HG03108 (cell line): ENCODE results near the gene TUBB8B.
"Not testable (repeated sequence)": the region's sequence is repeated elsewhere in the genome, so short reads cannot be mapped to it uniquely, and the experiment has no call there.

Experiments used
- ATAC-seq: cut with Tn5 transposase; IDR thresholded peaks from one replicate; pipeline ENCODE4 v1.9.1; 2021; ENCODE audit warnings: moderate library complexity; ENCODE audit not compliant: unreplicated experiment

Gene TUBB8B

DNA sequence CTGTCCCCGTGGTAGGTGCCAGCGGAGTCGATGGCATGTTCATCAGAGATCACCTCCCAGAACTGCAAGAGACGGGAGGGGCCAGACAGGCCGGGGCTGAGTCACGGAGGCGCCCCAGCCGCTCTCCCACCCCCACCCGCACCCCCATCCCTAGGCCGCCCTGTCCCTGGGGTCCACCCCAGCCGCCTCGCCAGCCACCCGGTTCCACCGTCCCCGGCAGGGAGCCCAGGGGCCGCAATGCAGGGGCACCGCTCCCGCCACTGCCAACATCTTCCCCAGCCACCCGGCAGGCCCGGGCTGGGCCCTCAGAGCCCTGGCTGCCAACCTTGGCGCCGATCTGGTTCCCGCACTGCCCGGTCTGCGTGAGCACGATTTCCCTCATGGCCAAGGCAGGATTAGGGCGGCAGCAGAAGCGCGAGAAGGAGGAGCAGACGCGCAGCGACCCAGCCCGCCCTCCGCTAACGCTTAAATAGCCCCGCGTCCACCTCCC is at the start of gene TUBB8B:
Gene TUBB8B (minus strand): TSS at position 440 of the 490 bp plus-strand sequence. CDS start 58 bp downstream, at position 382.
- ATAC-seq, result not testable (repeated sequence)

DNA sequence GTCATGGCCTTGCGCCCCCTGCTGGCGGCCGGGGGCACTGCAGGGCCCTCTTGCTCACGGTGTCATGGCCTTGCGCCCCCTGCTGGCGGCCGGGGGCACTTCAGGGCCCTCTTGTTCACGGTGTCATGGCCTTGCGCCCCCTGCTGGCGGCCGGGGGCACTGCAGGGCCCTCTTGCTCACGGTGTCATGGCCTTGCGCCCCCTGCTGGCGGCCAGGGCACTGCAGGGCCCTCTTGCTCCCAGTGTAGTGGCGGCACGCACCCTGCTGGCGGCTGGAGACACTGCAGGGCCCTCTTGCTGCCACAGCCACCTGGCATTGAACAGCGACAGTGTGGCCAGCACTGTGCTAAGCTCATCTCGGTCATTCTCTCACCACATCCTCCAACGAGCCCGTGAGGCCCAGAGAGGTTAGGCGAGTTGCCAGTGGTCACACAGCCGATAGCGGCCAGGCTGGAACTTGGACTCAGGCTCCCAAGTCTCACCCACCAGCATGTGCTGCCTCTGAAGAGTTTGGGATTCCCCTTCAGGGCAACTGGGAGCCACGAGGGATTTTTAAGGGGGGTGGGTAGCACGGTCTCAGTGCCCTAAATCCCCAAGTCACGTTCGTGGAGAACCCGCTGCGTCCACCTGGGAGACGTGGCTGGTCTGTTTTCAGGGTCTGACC is 48.0 kb upstream of the TUBB8B start:
- ATAC-seq, result not testable (repeated sequence)

DNA sequence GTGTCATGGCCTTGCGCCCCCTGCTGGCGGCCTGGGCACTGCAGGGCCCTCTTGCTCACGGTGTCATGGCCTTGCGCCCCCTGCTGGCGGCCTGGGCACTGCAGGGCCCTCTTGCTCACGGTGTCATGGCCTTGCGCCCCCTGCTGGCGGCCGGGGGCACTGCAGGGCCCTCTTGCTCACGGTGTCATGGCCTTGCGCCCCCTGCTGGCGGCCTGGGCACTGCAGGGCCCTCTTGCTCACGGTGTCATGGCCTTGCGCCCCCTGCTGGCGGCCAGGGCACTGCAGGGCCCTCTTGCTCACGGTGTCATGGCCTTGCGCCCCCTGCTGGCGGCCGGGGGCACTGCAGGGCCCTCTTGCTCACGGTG is 47.3 kb upstream of the TUBB8B start:
- not testable (repeated sequence) for ATAC-seq

DNA sequence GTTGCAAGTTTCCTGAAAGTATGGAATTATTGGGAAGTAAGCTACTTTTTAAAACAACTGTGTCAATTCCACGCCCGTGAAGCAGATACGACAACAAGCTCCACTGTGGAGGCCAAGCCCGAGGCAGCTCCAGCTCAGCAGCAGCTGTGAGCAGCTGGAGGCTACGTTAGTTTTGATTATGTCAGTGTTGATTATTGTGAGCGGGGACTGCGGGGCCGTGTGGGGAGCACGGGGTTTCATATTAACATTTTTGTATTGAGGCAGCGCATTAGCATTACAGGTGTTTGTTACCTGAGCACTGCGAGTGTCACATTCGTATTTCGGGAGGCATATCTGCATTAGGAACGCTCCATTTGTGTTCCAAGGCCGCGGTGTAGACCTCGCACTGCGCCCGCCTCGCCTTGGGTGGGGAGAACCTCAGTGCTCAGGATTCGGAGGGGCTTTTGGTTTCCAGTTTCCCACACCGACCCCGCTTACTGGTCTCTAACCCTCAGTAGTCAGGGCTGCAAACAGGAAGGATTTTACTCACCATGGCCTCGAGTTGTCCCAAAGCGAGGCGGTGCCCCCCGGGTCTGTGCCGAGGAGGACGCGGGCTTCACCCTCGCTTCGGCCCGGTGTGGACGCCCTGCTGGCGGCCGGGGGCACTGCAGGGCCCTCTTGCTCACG is 46.8 kb upstream of the TUBB8B start:
- not testable (repeated sequence) for ATAC-seq

DNA sequence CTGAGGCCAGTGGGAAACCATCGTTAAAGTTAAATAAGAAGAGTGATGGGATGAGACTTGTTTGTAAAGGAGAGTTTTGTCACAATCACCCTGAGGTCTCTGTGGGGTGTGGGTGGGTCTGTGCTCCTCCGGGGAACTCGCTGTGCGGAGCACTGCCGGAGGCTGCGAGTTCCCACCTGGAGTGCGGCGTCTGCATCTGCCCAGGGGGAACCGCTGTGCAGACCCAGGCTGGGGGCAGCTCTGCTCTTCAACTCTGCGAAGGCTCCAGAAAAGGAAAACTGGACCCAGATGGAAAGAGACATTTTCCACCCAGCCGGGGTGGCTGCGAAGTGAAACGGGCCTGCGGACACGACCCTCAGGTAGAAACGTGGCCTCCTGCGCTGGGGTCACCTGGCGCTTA is 46.2 kb upstream of the TUBB8B start:
- ATAC-seq, result not testable (repeated sequence)

DNA sequence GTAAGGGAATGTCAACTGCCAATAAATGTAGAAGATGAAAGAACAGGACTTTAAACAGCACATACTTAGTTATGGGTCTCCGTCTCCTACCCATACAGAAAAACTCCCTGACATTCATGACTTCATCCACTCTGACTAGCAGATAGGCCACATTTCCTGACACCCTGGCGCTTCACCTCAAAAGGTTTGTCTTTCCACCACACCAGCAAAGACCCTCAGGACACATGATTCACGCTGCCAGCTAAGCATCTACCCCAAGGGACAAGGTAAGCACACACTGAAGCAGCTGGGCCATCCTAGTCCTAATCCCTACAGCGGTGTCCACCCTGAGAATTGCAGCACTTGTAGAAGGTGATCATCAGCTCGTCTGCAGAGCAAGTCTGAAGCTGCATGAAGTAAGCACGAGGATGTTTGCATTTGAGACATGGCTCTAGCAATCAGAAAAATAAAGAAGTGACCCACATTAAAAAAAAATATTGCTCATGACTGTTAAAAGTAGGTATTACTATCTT is 44.5 kb upstream of the TUBB8B start:
- ATAC-seq, result not testable (repeated sequence)

DNA sequence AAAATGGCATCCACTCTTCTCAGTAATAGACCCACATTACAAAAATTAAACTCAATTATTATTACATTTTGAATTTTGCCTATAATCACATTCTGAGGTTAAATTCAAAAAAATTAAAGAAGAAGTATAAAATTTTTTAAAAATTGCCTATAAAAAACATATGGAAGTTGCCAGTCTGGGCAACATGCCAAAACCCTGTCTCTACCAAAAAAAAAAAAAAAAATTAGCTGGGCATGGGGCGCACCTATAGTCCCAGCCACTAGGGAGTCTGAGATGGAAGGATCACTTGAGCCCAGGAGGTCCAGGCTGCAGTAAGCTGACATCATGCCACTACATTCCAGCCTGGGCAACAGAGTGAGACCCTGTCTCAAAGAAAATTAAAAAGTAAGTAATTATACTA is 42.1 kb upstream of the TUBB8B start:
- not testable (repeated sequence) for ATAC-seq

DNA sequence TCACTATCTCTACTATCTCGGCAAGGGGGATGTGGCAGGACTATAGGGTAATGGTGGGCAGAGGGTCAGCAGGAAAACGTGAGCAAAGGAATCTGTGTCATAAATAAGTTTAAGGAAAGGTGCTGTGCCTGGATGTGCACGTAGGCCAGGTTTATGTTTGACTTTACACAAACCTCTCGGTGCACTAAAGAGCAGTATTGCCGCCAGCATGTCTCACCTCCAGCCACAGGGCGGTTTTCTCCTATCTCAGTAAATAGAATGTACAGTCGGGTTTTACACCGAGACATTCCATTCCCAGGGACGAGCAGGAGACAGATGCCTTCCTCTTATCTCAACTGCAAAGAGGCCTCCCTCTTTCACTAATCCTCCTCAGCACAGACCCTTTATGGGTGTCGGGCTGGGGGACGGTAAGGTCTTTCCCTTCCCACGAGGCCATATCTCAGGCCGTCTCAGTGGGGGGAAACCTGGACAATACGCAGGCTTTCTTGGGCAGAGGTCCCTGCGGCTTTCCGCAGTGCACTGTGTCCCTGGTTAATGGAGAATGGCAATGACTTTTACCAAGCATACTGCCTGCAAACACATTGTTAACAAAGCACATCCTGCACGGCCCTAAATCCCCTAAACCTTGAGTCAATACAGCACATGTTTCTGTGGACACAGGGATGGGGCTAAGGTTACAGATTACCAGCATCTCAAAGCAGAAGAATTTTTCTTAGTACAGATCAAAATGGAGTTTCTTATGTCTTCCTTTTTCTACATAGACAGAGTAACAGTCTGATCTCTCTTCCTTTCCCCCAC is 41.2 kb upstream of the TUBB8B start:
- ATAC-seq, result not testable (repeated sequence)

DNA sequence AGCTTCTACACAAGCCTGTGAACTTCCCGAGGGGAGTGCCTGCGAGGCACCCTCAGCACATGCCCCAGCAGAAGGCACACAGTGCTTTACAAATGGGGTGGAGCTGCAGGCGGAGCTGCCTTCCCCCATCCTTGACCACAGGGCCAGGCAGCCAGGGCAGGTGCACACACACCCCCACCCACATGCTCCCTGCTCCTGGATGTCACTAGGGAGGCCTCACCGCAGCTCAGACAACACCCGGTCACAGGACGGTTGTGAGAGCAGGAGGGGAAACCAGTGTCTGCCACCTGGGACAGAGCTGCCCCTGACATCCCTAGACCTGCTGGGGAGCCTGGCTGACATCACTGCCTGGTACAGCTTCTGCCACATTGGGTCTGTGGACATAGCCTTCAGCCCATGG is 39.7 kb upstream of the TUBB8B start:
- ATAC-seq, result not testable (repeated sequence)

DNA sequence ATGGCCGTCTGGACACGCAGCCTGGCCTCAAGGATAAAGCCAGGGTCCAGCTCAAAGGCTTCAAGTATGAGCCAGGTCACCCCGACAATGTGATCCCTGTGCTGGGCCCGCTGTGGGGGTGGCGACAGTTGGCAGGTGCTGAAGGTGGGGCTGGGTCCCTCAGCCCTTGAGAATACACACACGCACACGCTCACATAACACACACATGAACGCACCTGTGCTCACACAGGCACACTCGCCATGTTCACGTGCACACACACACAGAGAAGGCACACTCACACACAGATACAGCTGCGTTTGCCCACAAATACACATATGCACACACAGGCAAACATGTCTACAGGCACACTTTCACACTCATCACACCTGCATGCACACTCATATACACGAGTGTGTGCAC is 35.4 kb upstream of the TUBB8B start:
- not testable (repeated sequence) for ATAC-seq

DNA sequence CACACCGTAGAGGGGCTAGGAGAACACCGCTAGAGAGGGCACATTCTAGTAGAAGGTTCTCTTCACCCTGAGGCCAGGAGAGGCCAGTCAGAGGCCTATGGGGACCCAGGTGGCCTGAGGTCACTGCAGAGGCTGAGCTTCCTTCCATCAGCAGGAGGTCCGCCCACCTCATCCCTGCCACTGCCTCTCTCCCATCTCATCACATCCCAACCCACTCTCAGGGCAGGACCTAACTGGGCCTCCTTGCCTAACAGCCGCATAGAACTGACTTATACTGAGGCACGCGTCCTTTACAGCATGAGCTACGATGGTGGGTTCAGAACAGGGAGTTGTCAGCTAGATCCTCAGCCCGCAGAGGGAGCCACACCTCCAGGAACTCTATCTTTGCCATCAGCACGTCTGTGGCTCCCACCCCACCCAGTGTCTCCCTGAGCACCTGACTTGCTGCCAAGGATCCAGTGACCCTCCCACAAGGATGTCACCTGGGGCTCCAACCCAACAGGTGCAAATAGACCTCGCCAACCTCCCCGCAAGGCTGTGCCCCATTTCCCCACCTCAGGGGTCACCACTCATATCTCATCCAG is 33.3 kb upstream of the TUBB8B start:
- ATAC-seq, result not testable (repeated sequence)

DNA sequence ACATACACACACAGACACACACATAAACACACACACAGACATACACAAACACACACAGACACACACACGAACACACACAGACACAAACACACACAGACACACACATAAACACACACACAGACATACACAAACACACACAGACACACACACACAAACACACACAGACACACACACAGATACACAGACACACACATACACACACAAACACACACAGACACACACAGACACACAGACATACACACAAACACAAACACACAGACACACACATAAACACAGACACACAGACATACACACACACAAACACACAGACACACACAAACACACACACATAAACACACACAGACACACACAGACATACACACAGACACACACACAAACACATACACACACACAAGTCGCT is 31.5 kb upstream of the TUBB8B start:
- ATAC-seq, result not testable (repeated sequence)

DNA sequence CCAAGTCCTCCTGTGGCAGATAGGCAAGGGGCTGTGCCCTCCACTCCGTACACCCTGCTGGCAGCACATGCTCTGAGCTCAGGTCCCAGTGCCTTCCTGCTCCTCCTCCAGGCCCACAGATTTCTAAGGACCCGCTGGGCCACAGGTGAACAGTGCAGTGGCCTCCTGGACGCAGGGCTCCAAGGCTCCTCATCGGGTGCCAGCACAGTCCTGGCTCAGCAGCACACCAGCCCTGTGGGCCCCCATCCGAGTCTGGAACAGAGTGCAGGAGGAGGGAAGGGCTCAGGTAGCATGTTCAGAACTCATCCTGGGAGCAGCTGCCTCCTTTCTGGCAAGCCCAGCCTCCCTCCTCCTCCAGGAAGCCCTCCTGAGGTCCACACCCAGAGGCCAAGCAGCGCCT is 30.8 kb upstream of the TUBB8B start:
- ATAC-seq, result not testable (repeated sequence)

DNA sequence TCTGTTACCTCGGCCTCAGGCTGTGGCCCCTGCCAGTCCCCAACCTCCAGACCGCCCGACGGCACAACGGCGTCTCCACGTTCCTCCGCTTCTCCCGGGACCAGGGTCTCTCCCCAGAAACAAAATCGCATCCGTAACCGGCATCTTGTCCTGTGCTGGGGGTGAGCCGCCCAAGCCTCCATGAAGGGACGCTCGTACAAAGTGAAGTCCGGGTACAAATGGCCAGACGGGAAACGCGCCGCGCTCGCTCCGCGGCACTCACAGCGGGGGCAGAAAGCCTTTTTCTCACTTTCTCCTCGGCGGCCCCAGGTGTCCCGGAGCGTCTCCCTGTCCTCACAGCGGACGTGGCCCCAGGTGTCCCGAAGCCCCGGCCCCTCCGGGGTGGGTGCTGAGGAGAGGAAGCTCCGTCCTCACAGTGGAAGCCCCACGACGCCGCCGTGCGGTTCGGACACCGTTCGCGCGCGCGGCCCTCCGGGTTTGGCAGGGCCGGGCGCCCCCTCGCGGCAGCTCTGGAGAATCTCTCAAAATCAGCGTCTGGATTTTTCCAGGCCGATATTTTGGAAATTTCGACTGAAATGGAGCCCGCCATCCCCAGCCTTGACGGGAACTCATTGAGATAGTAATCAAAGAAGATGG is 26.2 kb upstream of the TUBB8B start:
- ATAC-seq, result not testable (repeated sequence)

DNA sequence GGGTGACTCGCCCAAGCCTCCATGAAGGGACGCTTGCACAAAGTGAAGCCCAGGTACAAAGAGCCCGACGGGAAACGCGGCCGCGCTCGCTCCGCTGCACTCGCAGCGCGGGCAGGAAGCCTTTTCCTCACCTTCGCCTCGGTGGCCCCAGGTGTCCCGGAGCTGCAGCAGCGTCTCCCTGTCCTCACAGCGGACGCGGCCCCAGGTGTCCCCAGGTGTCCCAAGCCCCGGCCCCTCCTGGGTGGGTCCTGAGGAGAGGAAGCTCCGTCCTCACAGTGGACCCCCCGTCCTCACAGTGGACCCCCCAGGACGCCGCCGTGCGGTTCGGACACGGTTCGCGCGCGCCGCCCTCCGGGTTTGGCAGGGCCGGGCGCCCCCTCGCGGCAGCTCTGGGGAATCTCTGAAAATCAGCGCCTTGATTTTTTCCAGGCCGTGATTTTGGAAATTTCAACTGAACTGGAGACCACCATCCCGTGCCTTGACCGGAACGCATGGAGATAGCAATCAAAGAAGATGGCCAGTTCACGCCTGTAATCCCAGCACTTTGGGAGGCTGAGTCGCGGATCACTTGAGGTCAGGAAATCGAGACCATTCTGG is 23.9 kb upstream of the TUBB8B start:
- ATAC-seq, result not testable (repeated sequence)

DNA sequence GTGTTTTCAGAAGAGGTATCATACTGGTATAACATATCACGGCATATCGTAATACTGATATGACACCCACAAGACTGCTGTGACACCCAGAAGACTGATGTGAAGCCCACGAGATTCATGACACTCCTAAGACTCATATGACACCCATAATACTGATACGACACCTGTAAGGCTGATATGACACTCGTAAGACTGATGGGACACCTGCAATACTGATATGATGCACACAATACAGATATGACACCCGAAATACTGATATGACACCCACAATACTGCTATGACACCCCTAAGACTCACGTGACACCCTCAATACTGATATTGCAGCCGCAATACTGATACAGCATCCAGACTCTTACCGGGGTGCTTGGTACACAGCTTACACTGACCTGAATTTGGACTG is 18.3 kb upstream of the TUBB8B start:
- not testable (repeated sequence) for ATAC-seq

DNA sequence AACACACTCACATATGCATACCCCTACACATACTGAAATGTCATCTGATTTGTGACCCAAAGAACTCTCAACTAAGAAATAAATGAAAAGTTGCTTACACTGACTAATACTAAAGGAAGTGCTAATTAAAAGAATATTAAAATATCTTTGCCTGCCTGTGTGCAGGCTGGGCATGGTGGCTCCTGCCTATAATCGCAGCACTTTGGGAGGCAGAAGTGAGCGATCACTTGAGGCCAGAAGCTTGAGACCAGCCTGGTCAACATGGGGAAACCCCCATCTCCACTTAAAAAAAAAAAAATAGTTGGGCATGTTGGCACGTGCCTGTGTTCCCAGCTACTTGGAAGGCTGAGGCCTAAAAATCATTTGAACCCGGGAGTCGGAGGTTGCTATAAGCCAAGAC is 14.9 kb upstream of the TUBB8B start:
- not testable (repeated sequence) for ATAC-seq

DNA sequence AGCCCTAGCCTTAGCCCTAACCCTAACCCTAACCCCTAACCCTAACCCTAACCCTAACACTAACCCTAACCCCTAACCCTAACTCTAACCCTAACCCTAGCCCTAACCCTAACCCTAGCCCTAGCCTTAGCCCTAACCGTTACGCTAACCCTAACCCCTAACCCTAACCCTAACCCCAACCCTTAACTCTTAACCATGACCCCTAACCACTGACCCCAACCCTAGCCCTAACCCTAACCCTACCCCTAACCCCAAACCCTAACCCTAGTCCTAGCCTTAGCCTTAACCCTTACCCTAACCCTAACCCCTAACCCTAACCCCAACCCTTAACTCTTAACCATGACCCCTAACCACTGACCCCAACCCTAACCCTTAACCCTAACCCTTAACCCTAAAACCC is 14.2 kb upstream of the TUBB8B start:
- not testable (repeated sequence) for ATAC-seq

DNA sequence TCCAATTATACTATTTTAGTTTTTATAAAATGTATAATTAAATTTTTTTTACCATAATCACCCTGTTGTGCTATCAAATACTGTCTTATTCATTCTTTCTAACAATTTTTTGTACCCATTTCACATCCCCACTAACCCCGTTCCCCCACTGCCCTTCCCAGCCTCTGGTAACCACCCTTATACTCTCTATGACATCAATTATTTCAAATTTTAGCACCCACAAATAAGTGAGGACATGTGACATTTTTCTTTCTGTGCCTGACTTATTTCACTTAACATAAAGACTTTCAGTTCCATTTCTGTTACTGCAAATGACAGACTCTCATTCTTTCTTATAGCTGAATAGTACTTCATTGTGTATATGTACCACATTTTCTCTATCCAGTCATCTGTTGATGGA is 5.0 kb upstream of the TUBB8B start:
- not testable (repeated sequence) for ATAC-seq

DNA sequence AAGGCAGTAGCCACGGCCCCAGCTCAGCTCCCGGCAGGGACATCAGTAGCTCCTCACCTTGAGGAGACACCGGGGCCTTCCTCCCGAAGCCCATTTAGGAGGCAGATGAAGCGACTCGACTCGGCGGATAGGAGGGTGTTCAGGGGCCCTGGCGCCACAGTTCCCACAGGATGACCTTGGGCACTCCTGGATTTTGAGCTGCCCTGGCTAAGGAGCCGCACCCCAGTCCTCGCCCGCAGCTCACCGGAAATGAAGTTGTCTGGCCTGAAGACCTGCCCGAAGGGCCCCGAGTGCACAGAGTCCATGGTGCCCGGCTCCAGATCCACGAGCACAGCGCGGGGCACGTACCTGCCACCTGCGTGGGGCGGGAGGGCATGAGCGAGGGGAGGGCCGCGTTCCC is 719 bp downstream of the TUBB8B start:
- ATAC-seq, result not testable (repeated sequence)
